A549 (cell line): ENCODE data around the gene OSCP1. TPM values are rescaled to one million over a fixed set of nuclear protein-coding genes. Genes with fewer than 3 reads are reported as not detected.

Source experiments
- ATAC-seq, 2 experiments: fragments of 200-7000 bp in 1 of 2; fragments of >200 bp in 1 of 2; cut with Nextera tagmentation in 1 of 2; cut with Tn5 transposase in 1 of 2; 3 replicates each; pipeline versions ENCODE4 v1.8.0 to v1.9.1; 2018 to 2020; ENCODE audit warnings: mild to moderate bottlenecking in 1 of 2, moderate library complexity in 1 of 2
- CTCF ChIA-PET: fragments of 300-600 bp; sonication (Branson Sonifier 250); formaldehyde crosslinking; extraction: SDS; loops from one replicate; lab custom pipeline; 2021; ENCODE audit warnings: antibody characterized with exemption, inconsistent platforms; lab: Yijun Ruan, JAX
- POLR2A ChIA-PET: fragments of 350-600 bp; formaldehyde crosslinking; extraction: SDS; loops from one replicate; lab custom pipeline; 2021; ENCODE audit warnings: antibody characterized with exemption, inconsistent platforms; lab: Yijun Ruan, JAX
- DNase-seq, 2 experiments: peaks; one replicate each; pipeline versions ENCODE4 v3.0.0 to v3.0.0-alpha.2; 2011 to 2016; ENCODE audit warnings: low read depth in 1 of 2, low spot score in 1 of 2
- FAIRE-seq: peaks from 2 replicates; lab custom pipeline; 2011; peaks lifted over from hg19 to GRCh38; lab: Jason Lieb, UNC
- H3K27ac ChIP-seq, 2 experiments: fragments of >200 bp; sonication (Bioruptor Twin); formaldehyde crosslinking; 3 replicates each; pipeline ENCODE4 v1.5.1; 2016 to 2017
- H3K4me1 ChIP-seq: fragments of >200 bp; sonication (Bioruptor Twin); formaldehyde crosslinking; 3 replicates; pipeline ENCODE4 v1.6.1; 2016
- H3K4me2 ChIP-seq: fragments of >200 bp; sonication (Bioruptor Twin); formaldehyde crosslinking; 3 replicates; pipeline ENCODE4 v1.6.1; 2016
- H3K4me3 ChIP-seq: fragments of >200 bp; sonication (Bioruptor Twin); formaldehyde crosslinking; 3 replicates; pipeline ENCODE4 v1.5.1; 2016
- H3K9me3 ChIP-seq: fragments of >200 bp; sonication (Bioruptor Twin); formaldehyde crosslinking; 3 replicates; pipeline ENCODE4 v1.6.1; 2016
- CEBPB ChIP-seq, 2 experiments: fragments of >200 bp in 1 of 2; sonication (Bioruptor Twin) in 1 of 2; formaldehyde crosslinking in 1 of 2; IDR thresholded peaks; 2 replicates each; pipeline ENCODE4 v1.6.1; 2012 to 2016
- CHD4 ChIP-seq: fragments of 200-600 bp; sonication (generic); IDR thresholded peaks from 2 replicates; pipeline ENCODE4 v1.6.1; 2016; ENCODE audit warnings: antibody characterized with exemption, mild to moderate bottlenecking, borderline replicate concordance
- EHF ChIP-seq: fragments of 250-450 bp; sonication (Bioruptor Pico); IDR thresholded peaks from 2 replicates; pipeline ENCODE4 v1.5.0; 2020; ENCODE audit warnings: mild to moderate bottlenecking
- ELK1 ChIP-seq: fragments of 150-350 bp; IDR thresholded peaks from 2 replicates; pipeline ENCODE4 v1.6.1; 2014; ENCODE audit warnings: low read depth, mild to moderate bottlenecking, low read length
- EP300 ChIP-seq, 2 experiments: fragments of >200 bp; sonication (Bioruptor Twin); formaldehyde crosslinking; IDR thresholded peaks; 2 replicates in 1 of 2; 3 replicates in 1 of 2; pipeline ENCODE4 v1.6.1; 2016 to 2017
- FOSB ChIP-seq: fragments of 250-450 bp; sonication (Bioruptor Pico); IDR thresholded peaks from 2 replicates; pipeline ENCODE4 v1.5.0; 2020; ENCODE audit warnings: mild to moderate bottlenecking, moderate library complexity
- FOXS1 ChIP-seq: fragments of 250-450 bp; sonication (Bioruptor Pico); IDR thresholded peaks from 2 replicates; pipeline ENCODE4 v1.5.0; 2020; ENCODE audit warnings: mild to moderate bottlenecking, moderate library complexity
- HES2 ChIP-seq: fragments of >200 bp; sonication (Bioruptor Twin); formaldehyde crosslinking; IDR thresholded peaks from 2 replicates; pipeline ENCODE4 v1.6.1; 2016
- HEYL ChIP-seq: fragments of 250-450 bp; sonication (Bioruptor Pico); IDR thresholded peaks from 2 replicates; pipeline ENCODE4 v1.8.0; 2021; ENCODE audit warnings: mild to moderate bottlenecking, moderate library complexity
- HMGXB4 ChIP-seq: fragments of 250-450 bp; sonication (Bioruptor Pico); IDR thresholded peaks from 2 replicates; pipeline ENCODE4 v1.5.0; 2021; ENCODE audit warnings: mild to moderate bottlenecking, moderate library complexity, borderline replicate concordance
- HOXA7 ChIP-seq: fragments of 250-450 bp; sonication (Bioruptor Pico); IDR thresholded peaks from 2 replicates; pipeline ENCODE4 v1.5.0; 2020; ENCODE audit warnings: mild to moderate bottlenecking, moderate library complexity
- HOXB5 ChIP-seq: fragments of 250-450 bp; sonication (Bioruptor Pico); IDR thresholded peaks from 2 replicates; pipeline ENCODE4 v1.5.0; 2020; ENCODE audit warnings: mild to moderate bottlenecking, moderate library complexity
- JUNB ChIP-seq: fragments of >200 bp; sonication (Bioruptor Twin); formaldehyde crosslinking; IDR thresholded peaks from 2 replicates; pipeline ENCODE4 v1.6.1; 2016
- KDM1A ChIP-seq: fragments of 200-600 bp; sonication (generic); IDR thresholded peaks from 2 replicates; pipeline ENCODE4 v1.6.1; 2016; ENCODE audit warnings: low read depth, mild to moderate bottlenecking
- MYC ChIP-seq: IDR thresholded peaks from 2 replicates; pipeline ENCODE4 v1.6.1; 2012; ENCODE audit warnings: mild to moderate bottlenecking, inconsistent platforms, low read length, improper control_type of control experiment, borderline replicate concordance
- NFE2L2 ChIP-seq: fragments of 150-350 bp; conservative IDR thresholded peaks from 2 replicates; pipeline ENCODE4 v1.6.1; 2014; ENCODE audit warnings: low read length
- NR3C1 ChIP-seq: fragments of >200 bp; sonication (Bioruptor Twin); formaldehyde crosslinking; IDR thresholded peaks from 3 replicates; pipeline ENCODE4 v1.6.1; 2017
- RARB ChIP-seq: fragments of 250-450 bp; sonication (Bioruptor Pico); IDR thresholded peaks from 2 replicates; pipeline ENCODE4 v1.8.0; 2021; ENCODE audit warnings: mild to moderate bottlenecking, moderate library complexity
- RCOR1 ChIP-seq: fragments of 150-350 bp; IDR thresholded peaks from 2 replicates; pipeline ENCODE4 v1.6.1; 2014; ENCODE audit warnings: antibody characterized with exemption, low read length, low read depth
- RFX5 ChIP-seq: fragments of 450-650 bp; IDR thresholded peaks from 2 replicates; pipeline ENCODE4 v1.7.1; 2014; ENCODE audit warnings: antibody characterized with exemption, mild to moderate bottlenecking, moderate library complexity
- SMC3 ChIP-seq: fragments of >200 bp; sonication (Bioruptor Twin); formaldehyde crosslinking; IDR thresholded peaks from 3 replicates; pipeline ENCODE4 v1.6.1; 2018; ENCODE audit warnings: inconsistent platforms
- TP53 ChIP-seq: fragments of 250-450 bp; sonication (Bioruptor Pico); IDR thresholded peaks from 2 replicates; pipeline ENCODE4 v1.5.0; 2021; ENCODE audit warnings: mild to moderate bottlenecking, moderate library complexity
- ZC3H11A ChIP-seq: fragments of 450-650 bp; IDR thresholded peaks from 2 replicates; pipeline ENCODE4 v1.6.1; 2014; ENCODE audit warnings: antibody characterized with exemption, mild to moderate bottlenecking
- WGBS: methylation state at CpG from one replicate; pipeline ENCODE4 v1.1.6; 2017; ENCODE audit errors: missing lambda C conversion rate; 5-methylcytosine and 5-hydroxymethylcytosine counted together
- polyA plus RNA-seq, 4 experiments: library from polyadenylated mRNA; depleted of rRNA in 3 of 4; stranded (reverse); fragments of >200 nt; fragmentation: RNase III in 1 of 4; extraction: RNeasy Plus Mini Kit Qiagen cat#74134 plus additional on column Dnase treatment in 1 of 4; gene quantifications; 2 replicates in 3 of 4; 3 replicates in 1 of 4; pipeline ENCODE4 v1.2.3, GENCODE V29; 2011 to 2017

The OSCP1 gene
- polyA plus RNA-seq, 2 of the 4 experiments (the other 2 are of a cell fraction), result 4.6 to 6.6 TPM

GRCh38 chr1:36453600-36454388 lies 3.5 kb upstream of the OSCP1 start:
- peaks cover 3% of the 10 kb centered on the region; the same call in 1 of the 3 replicates for H3K4me1 ChIP-seq
- H3K4me2 ChIP-seq, result no peak overlapping the region
- TF ChIP-seq JUNB, result no peak
- no peak for DNase-seq
- CTCF ChIA-PET, result no interaction called here
- 96% methylated on average over 6 of the region's 6 CpGs for WGBS
- no peak for ATAC-seq
- H3K9me3 ChIP-seq, result no peaks in the 10 kb centered on the region
- POLR2A ChIA-PET, result interaction anchor here (2.7 kb wide), 1 partner anchor 10 kb away, joined by 9 read pairs; the partner anchor contains the start of gene MRPS15
- FAIRE-seq, result no peak
- H3K27ac ChIP-seq, result no peak overlapping the region
- no peak overlapping the region for H3K4me3 ChIP-seq

GRCh38 chr1:36453051-36453450 lies 2.8 kb upstream of the OSCP1 start:
- 92% methylated on average over 3 of the region's 3 CpGs for WGBS
- FAIRE-seq, result no peak
- ATAC-seq, result no peak
- H3K27ac ChIP-seq, result no peak overlapping the region
- H3K4me2 ChIP-seq, result no peak overlapping the region
- peaks cover 3% of the 10 kb centered on the region; the same call in 1 of the 3 replicates for H3K4me1 ChIP-seq
- TF ChIP-seq HEYL (no peak), RFX5 (no peak), HOXB5 (CRISPR knock-in tag) (no peak), NR3C1 (no peak), RCOR1 (no peak), FOXS1 (no peak), MYC (no peak), EP300 (IDR thresholded peaks at IDR 0.05) (no peak)
- TF ChIP-seq, all 56 proteins: peak for 0
- POLR2A ChIA-PET, result interaction anchor here (2.7 kb wide), 1 partner anchor 11 kb away, joined by 9 read pairs; the partner anchor contains the start of gene MRPS15
- CTCF ChIA-PET, result no interaction called here
- H3K4me3 ChIP-seq, result no peak overlapping the region
- no peak for DNase-seq
- H3K9me3 ChIP-seq, result no peaks in the 10 kb centered on the region

- WGBS, result 59% methylated on average over 17 of the region's 18 CpGs
- no peak for ATAC-seq
- Histone ChIP-seq H3K27ac (peak overlapping the region; percentile 87 to 91), H3K9me3 (no peaks in the 10 kb centered on the region), H3K4me2 (peak overlapping the region; percentile 92), H3K4me1 (peaks cover 3% of the 10 kb centered on the region; the same call in 1 of the 3 replicates), H3K4me3 (peak overlapping the region; percentile 53)
- FAIRE-seq, result no peak
- DNase-seq, result no peak
- ChIA-PET POLR2A (interaction anchor here (0.9 to 1.5 kb wide), 7 partner anchors 9 to 64 kb away, joined by 3 to 16 read pairs (median 5); partner anchors contain the start of gene MRPS15), CTCF (interaction anchor here (0.7 to 2.9 kb wide), 5 partner anchors 9 to 301 kb away, joined by 3 to 13 read pairs (median 3); partner anchors contain the start of gene TRAPPC3)
- no peak for TF ChIP-seq CEBPB (IDR thresholded peaks at IDR 0.05)
- no peak for TF ChIP-seq RARB (CRISPR knock-in tag)
- TF ChIP-seq HES2, result no peak
Measured at GRCh38 chr1:36450919-36451305, 661 bp upstream of the OSCP1 start.

- peaks cover 3% of the 10 kb centered on the region; the same call in 1 of the 3 replicates for H3K4me1 ChIP-seq
- ChIA-PET POLR2A (no interaction called here), CTCF (interaction anchor here (1.0 to 2.9 kb wide), 3 partner anchors 27 to 299 kb away, joined by 3 to 13 read pairs (median 6); partner anchors contain the start of gene TRAPPC3)
- TF ChIP-seq SMC3, result no peak
- TF ChIP-seq ZC3H11A, result no peak
- TF ChIP-seq HMGXB4 (CRISPR knock-in tag), result no peak
- TF ChIP-seq TP53 (CRISPR knock-in tag), result no peak
- TF ChIP-seq KDM1A, result no peak
- TF ChIP-seq ELK1, result no peak
- no peak for TF ChIP-seq FOSB
- TF ChIP-seq RCOR1, result no peak
- no peak for TF ChIP-seq NFE2L2
- TF ChIP-seq CHD4, result no peak
- TF ChIP-seq EHF, result no peak
- TF ChIP-seq HOXA7 (CRISPR knock-in tag), result no peak
- no peak overlapping the region for H3K4me2 ChIP-seq
- WGBS, result 91% methylated on average over 4 of the region's 4 CpGs
- ATAC-seq, result no peak
- no peaks in the 10 kb centered on the region for H3K9me3 ChIP-seq
- no peak for FAIRE-seq
- no peak overlapping the region for H3K4me3 ChIP-seq
- no peak for DNase-seq
- no peak overlapping the region for H3K27ac ChIP-seq
Measured at GRCh38 chr1:36448530-36449056, 1.7 kb downstream of the OSCP1 start.
